HAP-1 (cell line): Measurements from ENCODE around the gene PAFAH1B1.

Experiments used
- DNase-seq, 2 experiments: peaks; one replicate each; pipeline ENCODE4 v3.0.0-alpha.2; 2016 to 2020; ENCODE audit warnings: low spot score in 2 of 2
- H3K27me3 ChIP-seq: fragments of 250-450 bp; sonication (Bioruptor Pico); 2 replicates; pipeline ENCODE4 v1.5.1; 2020; ENCODE audit warnings: low read depth, mild to moderate bottlenecking, moderate library complexity
- H3K36me3 ChIP-seq: fragments of 250-450 bp; sonication (Bioruptor Pico); replicated peaks from 2 replicates; pipeline ENCODE4 v1.5.1; 2020; ENCODE audit warnings: mild to moderate bottlenecking
- H3K4me1 ChIP-seq: fragments of 250-450 bp; sonication (Bioruptor Pico); 2 replicates; pipeline ENCODE4 v1.5.1; 2020; ENCODE audit warnings: mild to moderate bottlenecking
- H3K4me3 ChIP-seq: fragments of 250-450 bp; sonication (Bioruptor Pico); 2 replicates; pipeline ENCODE4 v1.5.1; 2020; ENCODE audit warnings: mild to moderate bottlenecking, moderate library complexity
- H3K9me3 ChIP-seq: fragments of 250-450 bp; sonication (Bioruptor Pico); 2 replicates; pipeline ENCODE4 v1.5.1; 2020; ENCODE audit warnings: mild to moderate bottlenecking, moderate library complexity
- in situ Hi-C: fragments of 300-500 bp; cut with MboI; formaldehyde crosslinking; loops from 3 replicates; pipeline ENCODE4 v1.14.3; 2020; ENCODE audit warnings: low sequenced_read_pairs, inconsistent platforms, mixed read lengths

PAFAH1B1 gene

GRCh38 chr17:2681650-2682049 is 88.2 kb downstream of the PAFAH1B1 start:
- Histone ChIP-seq H3K4me3 (no peak overlapping the region), H3K36me3 (peaks cover 62% of the 10 kb centered on the region), H3K9me3 (no peaks in the 10 kb centered on the region), H3K27me3 (no peaks in the 10 kb centered on the region), H3K4me1 (no peaks in the 10 kb centered on the region)
- DNase-seq: no peak
- in situ Hi-C loops: no loop called here

GRCh38 chr17:2682176-2682938 is 88.9 kb downstream of the PAFAH1B1 start:
- Histone ChIP-seq H3K27me3 (no peaks in the 10 kb centered on the region), H3K9me3 (no peaks in the 10 kb centered on the region), H3K4me1 (no peaks in the 10 kb centered on the region), H3K4me3 (no peak overlapping the region), H3K36me3 (peaks cover 58% of the 10 kb centered on the region)
- DNase-seq: no peak
- in situ Hi-C loops: no loop called here

GRCh38 chr17:2683912-2684311 is 90.5 kb downstream of the PAFAH1B1 start:
- peaks cover 57% of the 10 kb centered on the region for H3K36me3 ChIP-seq
- no peaks in the 10 kb centered on the region for H3K27me3 ChIP-seq
- no peaks in the 10 kb centered on the region for H3K9me3 ChIP-seq
- no peaks in the 10 kb centered on the region for H3K4me1 ChIP-seq
- DNase-seq: no peak
- in situ Hi-C loops: no loop called here
- H3K4me3 ChIP-seq: no peak overlapping the region

GRCh38 chr17:2684549-2684948 is 91.1 kb downstream of the PAFAH1B1 start:
- Histone ChIP-seq H3K9me3 (no peaks in the 10 kb centered on the region), H3K4me3 (no peak overlapping the region), H3K36me3 (peaks cover 62% of the 10 kb centered on the region), H3K27me3 (no peaks in the 10 kb centered on the region), H3K4me1 (no peaks in the 10 kb centered on the region)
- in situ Hi-C loops: no loop called here
- DNase-seq: no peak

- in situ Hi-C loops: no loop called here
These were observed 92.2 kb downstream of the PAFAH1B1 start for GRCh38 chr17:2685696-2686095.

GRCh38 chr17:2687074-2687418 is 93.6 kb downstream of the PAFAH1B1 start:
- Histone ChIP-seq H3K4me1 (no peaks in the 10 kb centered on the region), H3K36me3 (peaks cover 60% of the 10 kb centered on the region), H3K9me3 (no peaks in the 10 kb centered on the region), H3K4me3 (no peak overlapping the region), H3K27me3 (no peaks in the 10 kb centered on the region)
- in situ Hi-C loops: no loop called here
- no peak for DNase-seq

More at GRCh38 chr17:2685696-2686095, 92.2 kb downstream of the PAFAH1B1 start:
- no peak overlapping the region for H3K4me3 ChIP-seq
- no peak for DNase-seq
- H3K36me3 ChIP-seq: peaks cover 61% of the 10 kb centered on the region
- H3K4me1 ChIP-seq: no peaks in the 10 kb centered on the region
- no peaks in the 10 kb centered on the region for H3K9me3 ChIP-seq
- H3K27me3 ChIP-seq: no peaks in the 10 kb centered on the region

- DNase-seq: peak in 1 of 2 experiments; percentile 16
- H3K4me1 ChIP-seq: no peaks in the 10 kb centered on the region
- H3K27me3 ChIP-seq: no peaks in the 10 kb centered on the region
- in situ Hi-C loops: no loop called here
- no peaks in the 10 kb centered on the region for H3K9me3 ChIP-seq
- H3K4me3 ChIP-seq: no peak overlapping the region
- peaks cover 58% of the 10 kb centered on the region for H3K36me3 ChIP-seq
These were observed 95.2 kb downstream of the PAFAH1B1 start for GRCh38 chr17:2688351-2689342.

GRCh38 chr17:2689411-2690164 is 96.1 kb downstream of the PAFAH1B1 start:
- H3K36me3 ChIP-seq: peaks cover 55% of the 10 kb centered on the region
- H3K9me3 ChIP-seq: no peaks in the 10 kb centered on the region
- DNase-seq: peak in 1 of 2 experiments; percentile 11
- in situ Hi-C loops: no loop called here
- no peaks in the 10 kb centered on the region for H3K4me1 ChIP-seq
- H3K4me3 ChIP-seq: no peak overlapping the region
- H3K27me3 ChIP-seq: no peaks in the 10 kb centered on the region

- H3K27me3 ChIP-seq: no peaks in the 10 kb centered on the region
- no peaks in the 10 kb centered on the region for H3K9me3 ChIP-seq
- H3K4me1 ChIP-seq: no peaks in the 10 kb centered on the region
- H3K4me3 ChIP-seq: no peak overlapping the region
- peaks cover 62% of the 10 kb centered on the region for H3K36me3 ChIP-seq
- in situ Hi-C loops: no loop called here
- DNase-seq: no peak
These were observed 97.0 kb downstream of the PAFAH1B1 start for GRCh38 chr17:2690165-2691068.

GRCh38 chr17:2691069-2691871 is 97.8 kb downstream of the PAFAH1B1 start:
- no peak for DNase-seq
- in situ Hi-C loops: no loop called here
- no peaks in the 10 kb centered on the region for H3K27me3 ChIP-seq
- H3K4me3 ChIP-seq: no peak overlapping the region
- H3K4me1 ChIP-seq: no peaks in the 10 kb centered on the region
- no peaks in the 10 kb centered on the region for H3K9me3 ChIP-seq
- peaks cover 70% of the 10 kb centered on the region for H3K36me3 ChIP-seq

- Histone ChIP-seq H3K4me3 (no peak overlapping the region), H3K4me1 (no peaks in the 10 kb centered on the region), H3K9me3 (no peaks in the 10 kb centered on the region), H3K27me3 (no peaks in the 10 kb centered on the region), H3K36me3 (peaks cover 79% of the 10 kb centered on the region)
- DNase-seq: no peak
- in situ Hi-C loops: no loop called here
These were observed 98.7 kb downstream of the PAFAH1B1 start for GRCh38 chr17:2691965-2692780.

GRCh38 chr17:2692781-2693135 is 99.3 kb downstream of the PAFAH1B1 start:
- no peaks in the 10 kb centered on the region for H3K9me3 ChIP-seq
- H3K27me3 ChIP-seq: no peaks in the 10 kb centered on the region
- DNase-seq: no peak
- H3K36me3 ChIP-seq: peaks cover 83% of the 10 kb centered on the region
- no peaks in the 10 kb centered on the region for H3K4me1 ChIP-seq
- H3K4me3 ChIP-seq: no peak overlapping the region
- in situ Hi-C loops: no loop called here
